ENCODE measurements around the gene MECP2. TPM values are rescaled to one million over a fixed set of nuclear protein-coding genes. Genes with fewer than 3 reads are reported as not detected.

The MECP2 gene
- total and polyA plus RNA-seq, 10 of the 15 experiments (the other 5 are each of a cell fraction or from before 2014, with no cell fraction given): 1.3 to 32.7 (median 13.7) TPM

DNA sequence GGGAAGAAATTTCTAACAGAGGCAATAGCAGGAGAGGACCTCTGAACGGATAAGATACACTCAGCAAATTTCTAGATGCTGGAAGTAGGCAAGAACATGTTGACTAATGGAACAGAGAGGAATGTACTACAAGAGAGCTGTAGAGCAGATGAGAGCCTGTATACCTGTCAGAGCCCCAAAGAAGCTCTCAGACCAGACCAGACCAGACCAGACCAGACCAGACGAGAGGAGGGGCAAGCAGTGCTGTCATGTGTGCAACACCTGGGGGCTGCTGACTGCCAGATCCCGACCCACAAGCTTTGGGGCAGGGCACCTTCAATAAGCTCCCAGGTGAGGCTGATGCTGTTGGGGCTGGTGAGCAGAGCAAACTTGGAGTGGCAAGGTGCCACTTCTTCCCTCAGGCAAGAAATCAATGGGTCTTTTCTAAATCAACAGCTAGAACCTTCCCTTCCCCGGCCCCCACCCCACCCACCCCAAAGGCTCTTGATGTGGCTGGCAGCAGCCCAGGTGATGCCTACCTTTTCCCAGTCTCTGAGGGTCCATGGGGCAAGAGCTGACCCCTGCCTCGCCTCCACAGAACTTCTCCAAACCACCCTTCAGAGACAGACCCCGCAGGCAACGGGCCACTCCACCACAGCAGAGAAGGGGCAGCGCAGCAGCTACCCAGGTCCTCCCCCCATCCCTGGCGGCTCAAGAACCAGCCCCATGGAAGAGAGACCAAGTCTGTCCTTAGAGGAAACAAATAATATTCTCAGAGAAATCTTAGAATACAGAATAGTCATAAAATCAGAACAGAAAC lies 32.7 kb downstream of the MECP2 start (continued):
- TF ChIP-seq SMAD5 (IDR thresholded peaks at IDR 0.05; ENCODE audit: low read depth) (no peak), POLR2AphosphoS5 (IDR thresholded peaks at IDR 0.05; ENCODE audit: low read length) (no peak), NRF1 (conservative IDR thresholded peaks at IDR 0.05; ENCODE audit: low read depth, low read length) (no peak)

DNA sequence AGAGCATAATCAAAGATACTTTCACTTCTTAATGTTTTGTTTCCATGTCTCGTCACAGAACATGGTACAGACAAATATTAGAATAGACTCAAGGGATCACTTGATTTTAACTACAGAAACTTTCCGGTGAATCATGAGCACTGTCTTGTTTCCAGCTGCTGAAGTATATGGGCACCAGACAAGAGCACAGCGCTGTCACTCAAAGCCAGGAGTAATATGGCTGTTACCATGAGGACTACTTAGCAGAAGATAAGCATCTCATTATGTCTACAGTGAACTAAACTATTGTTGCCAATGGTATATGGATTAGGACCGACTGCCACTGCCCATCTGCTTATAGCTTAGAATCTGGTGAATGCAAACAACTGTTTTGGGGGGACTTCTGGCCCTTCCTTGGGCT lies 34.3 kb downstream of the MECP2 start:
- BruUV-seq (replicated peaks): no TSS peak
- H4K20me1 ChIP-seq (ENCODE audit: control insufficient read depth, insufficient read depth): no peaks in the 10 kb centered on the region
- no peak for FAIRE-seq
- H3K4me3 ChIP-seq: no peak overlapping the region
- DNase-seq (ENCODE audit: low read depth, low spot score): no peak
- CTCF ChIA-PET: interaction anchor here (0.9 kb wide), 1 partner anchor 29 kb away, joined by 3 read pairs; no protein-coding TSS in a partner anchor
- H3K4me1 ChIP-seq (ENCODE audit: control insufficient read depth, insufficient read depth, low read length): no peaks in the 10 kb centered on the region
- intact Hi-C loops (cut with micrococcal nuclease; ENCODE audit: unreplicated experiment): no loop called here
- no peak overlapping the region for H3K9ac ChIP-seq (ENCODE audit: control insufficient read depth, insufficient read depth, low read length)
- no peaks in the 10 kb centered on the region for H3K9me3 ChIP-seq (replicated peaks; ENCODE audit: control insufficient read depth, insufficient read depth, low read length)
- H3K79me2 ChIP-seq (ENCODE audit: control insufficient read depth, insufficient read depth, low read length): peaks cover 5% of the 10 kb centered on the region
- no peak overlapping the region for H2AFZ ChIP-seq (ENCODE audit: control insufficient read depth, low read depth, low read length)
- no peak overlapping the region for H3K4me2 ChIP-seq (ENCODE audit: control insufficient read depth, insufficient read depth)
- RAD21 ChIA-PET (ENCODE audit: unreplicated experiment): no interaction called here
- in situ Hi-C loops (cut with MboI): no loop called here
- H3K36me3 ChIP-seq (ENCODE audit: control insufficient read depth in 2 of 2, insufficient read depth in 2 of 2, low read length in 1 of 2): no peaks in the 10 kb centered on the region
- H3K27me3 ChIP-seq (replicated peaks in 1 of 2; ENCODE audit: control insufficient read depth in 2 of 2, insufficient read depth in 2 of 2, low read length in 1 of 2): no peaks in the 10 kb centered on the region; a peak in 1 of 4 replicates
- 63% methylated on average over 4 of the region's 4 CpGs for WGBS (ENCODE audit: insufficient coverage, insufficient replicate concordance, low lambda C conversion rate, missing lambda C conversion rate)
- no peak for TF ChIP-seq LARP7 (IDR thresholded peaks at IDR 0.05)
- no peak for TF ChIP-seq CREB1 (IDR thresholded peaks at IDR 0.05; ENCODE audit: low read depth)
- no peak for ATAC-seq
- no peak overlapping the region for H3K27ac ChIP-seq (ENCODE audit: control insufficient read depth, insufficient read depth)
- POLR2A ChIA-PET: no interaction called here
- SMC1A ChIA-PET (ENCODE audit: uncharacterized antibody, unreplicated experiment): no interaction called here

DNA sequence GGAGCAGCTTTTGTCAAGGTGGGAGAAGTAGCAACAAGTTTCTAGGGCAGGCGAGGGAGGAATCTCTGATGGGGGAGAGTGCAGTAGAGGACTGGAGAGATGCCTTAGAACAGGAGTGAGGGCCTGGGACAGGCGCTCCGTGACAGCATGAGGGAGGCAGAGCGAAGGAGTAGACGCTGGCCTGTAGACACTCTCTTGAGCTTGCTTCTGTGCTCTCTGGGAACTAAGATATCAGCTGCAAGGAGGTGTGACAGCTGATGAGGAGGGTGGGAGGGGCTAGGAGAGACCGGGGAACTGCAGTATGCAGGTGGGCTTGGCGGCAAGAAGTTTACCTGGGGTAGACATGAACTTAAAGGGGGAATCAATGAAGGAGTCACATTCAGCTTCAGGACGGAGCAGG lies 35.7 kb downstream of the MECP2 start:
- H3K27me3 ChIP-seq (replicated peaks in 1 of 2; ENCODE audit: control insufficient read depth in 2 of 2, insufficient read depth in 2 of 2, low read length in 1 of 2): no peaks in the 10 kb centered on the region; a peak in 1 of 4 replicates
- DNase-seq (ENCODE audit: low read depth, low spot score) (no peak), ATAC-seq (no peak), FAIRE-seq (no peak)
- ChIA-PET RAD21 (ENCODE audit: unreplicated experiment) (no interaction called here), POLR2A (no interaction called here), CTCF (interaction anchor here (0.8 kb wide), 1 partner anchor 41 kb away, joined by 3 read pairs; no protein-coding TSS in a partner anchor), SMC1A (ENCODE audit: uncharacterized antibody, unreplicated experiment) (no interaction called here)
- H3K36me3 ChIP-seq (ENCODE audit: control insufficient read depth in 2 of 2, insufficient read depth in 2 of 2, low read length in 1 of 2): no peaks in the 10 kb centered on the region; a peak in 1 of 4 replicates
- no peaks in the 10 kb centered on the region; the same call in 1 of the 2 replicates for H3K79me2 ChIP-seq (ENCODE audit: control insufficient read depth, insufficient read depth, low read length)
- intact Hi-C loops (cut with micrococcal nuclease; ENCODE audit: unreplicated experiment): no loop called here
- 50% methylated on average over 8 of the region's 8 CpGs for WGBS (ENCODE audit: insufficient coverage, insufficient replicate concordance, low lambda C conversion rate, missing lambda C conversion rate)
- no TSS peak for BruUV-seq (replicated peaks)
- H3K27ac ChIP-seq (ENCODE audit: control insufficient read depth, insufficient read depth): no peak overlapping the region
- H3K4me1 ChIP-seq (ENCODE audit: control insufficient read depth, insufficient read depth, low read length): no peaks in the 10 kb centered on the region
- in situ Hi-C loops (cut with MboI): no loop called here
- no peak overlapping the region for H3K4me2 ChIP-seq (ENCODE audit: control insufficient read depth, insufficient read depth)
- H3K9me3 ChIP-seq (replicated peaks; ENCODE audit: control insufficient read depth, insufficient read depth, low read length): no peaks in the 10 kb centered on the region
- H3K4me3 ChIP-seq: no peak overlapping the region
- H2AFZ ChIP-seq (ENCODE audit: control insufficient read depth, low read depth, low read length): no peak overlapping the region
- H3K9ac ChIP-seq (ENCODE audit: control insufficient read depth, insufficient read depth, low read length): no peak overlapping the region
- peaks cover 2% of the 10 kb centered on the region; the same call in 1 of the 2 replicates for H4K20me1 ChIP-seq (ENCODE audit: control insufficient read depth, insufficient read depth)
- TF ChIP-seq, protein P1, sequence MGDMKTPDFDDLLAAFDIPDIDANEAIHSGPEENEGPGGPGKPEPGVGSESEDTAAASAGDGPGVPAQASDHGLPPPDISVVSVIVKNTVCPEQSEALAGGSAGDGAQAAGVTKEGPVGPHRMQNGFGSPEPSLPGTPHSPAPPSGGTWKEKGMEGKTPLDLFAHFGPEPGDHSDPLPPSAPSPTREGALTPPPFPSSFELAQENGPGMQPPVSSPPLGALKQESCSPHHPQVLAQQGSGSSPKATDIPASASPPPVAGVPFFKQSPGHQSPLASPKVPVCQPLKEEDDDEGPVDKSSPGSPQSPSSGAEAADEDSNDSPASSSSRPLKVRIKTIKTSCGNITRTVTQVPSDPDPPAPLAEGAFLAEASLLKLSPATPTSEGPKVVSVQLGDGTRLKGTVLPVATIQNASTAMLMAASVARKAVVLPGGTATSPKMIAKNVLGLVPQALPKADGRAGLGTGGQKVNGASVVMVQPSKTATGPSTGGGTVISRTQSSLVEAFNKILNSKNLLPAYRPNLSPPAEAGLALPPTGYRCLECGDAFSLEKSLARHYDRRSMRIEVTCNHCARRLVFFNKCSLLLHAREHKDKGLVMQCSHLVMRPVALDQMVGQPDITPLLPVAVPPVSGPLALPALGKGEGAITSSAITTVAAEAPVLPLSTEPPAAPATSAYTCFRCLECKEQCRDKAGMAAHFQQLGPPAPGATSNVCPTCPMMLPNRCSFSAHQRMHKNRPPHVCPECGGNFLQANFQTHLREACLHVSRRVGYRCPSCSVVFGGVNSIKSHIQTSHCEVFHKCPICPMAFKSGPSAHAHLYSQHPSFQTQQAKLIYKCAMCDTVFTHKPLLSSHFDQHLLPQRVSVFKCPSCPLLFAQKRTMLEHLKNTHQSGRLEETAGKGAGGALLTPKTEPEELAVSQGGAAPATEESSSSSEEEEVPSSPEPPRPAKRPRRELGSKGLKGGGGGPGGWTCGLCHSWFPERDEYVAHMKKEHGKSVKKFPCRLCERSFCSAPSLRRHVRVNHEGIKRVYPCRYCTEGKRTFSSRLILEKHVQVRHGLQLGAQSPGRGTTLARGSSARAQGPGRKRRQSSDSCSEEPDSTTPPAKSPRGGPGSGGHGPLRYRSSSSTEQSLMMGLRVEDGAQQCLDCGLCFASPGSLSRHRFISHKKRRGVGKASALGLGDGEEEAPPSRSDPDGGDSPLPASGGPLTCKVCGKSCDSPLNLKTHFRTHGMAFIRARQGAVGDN (IDR thresholded peaks at IDR 0.05): no peak
- TF ChIP-seq, protein P2, sequence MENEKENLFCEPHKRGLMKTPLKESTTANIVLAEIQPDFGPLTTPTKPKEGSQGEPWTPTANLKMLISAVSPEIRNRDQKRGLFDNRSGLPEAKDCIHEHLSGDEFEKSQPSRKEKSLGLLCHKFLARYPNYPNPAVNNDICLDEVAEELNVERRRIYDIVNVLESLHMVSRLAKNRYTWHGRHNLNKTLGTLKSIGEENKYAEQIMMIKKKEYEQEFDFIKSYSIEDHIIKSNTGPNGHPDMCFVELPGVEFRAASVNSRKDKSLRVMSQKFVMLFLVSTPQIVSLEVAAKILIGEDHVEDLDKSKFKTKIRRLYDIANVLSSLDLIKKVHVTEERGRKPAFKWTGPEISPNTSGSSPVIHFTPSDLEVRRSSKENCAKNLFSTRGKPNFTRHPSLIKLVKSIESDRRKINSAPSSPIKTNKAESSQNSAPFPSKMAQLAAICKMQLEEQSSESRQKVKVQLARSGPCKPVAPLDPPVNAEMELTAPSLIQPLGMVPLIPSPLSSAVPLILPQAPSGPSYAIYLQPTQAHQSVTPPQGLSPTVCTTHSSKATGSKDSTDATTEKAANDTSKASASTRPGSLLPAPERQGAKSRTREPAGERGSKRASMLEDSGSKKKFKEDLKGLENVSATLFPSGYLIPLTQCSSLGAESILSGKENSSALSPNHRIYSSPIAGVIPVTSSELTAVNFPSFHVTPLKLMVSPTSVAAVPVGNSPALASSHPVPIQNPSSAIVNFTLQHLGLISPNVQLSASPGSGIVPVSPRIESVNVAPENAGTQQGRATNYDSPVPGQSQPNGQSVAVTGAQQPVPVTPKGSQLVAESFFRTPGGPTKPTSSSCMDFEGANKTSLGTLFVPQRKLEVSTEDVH (IDR thresholded peaks at IDR 0.05; ENCODE audit: low read depth, partially characterized antibody): no peak
- no peak for TF ChIP-seq CEBPB (IDR thresholded peaks at IDR 0.05; ENCODE audit: borderline replicate concordance in 1 of 2, low read depth in 2 of 2, low read length in 2 of 2)
- no peak for TF ChIP-seq SMAD5 (IDR thresholded peaks at IDR 0.05; ENCODE audit: low read depth)

All from GM12878 (cell line).